Keratinocyte (primary cell): ENCODE measurements around the gene POU3F1. TPM values are rescaled to one million over a fixed set of nuclear protein-coding genes. Genes with fewer than 3 reads are reported as not detected.

Experiments used
- DNase-seq: peaks from one replicate; pipeline ENCODE4 v3.0.0-alpha.2; 2011; ENCODE audit warnings: low read depth, missing footprints, low spot score
- FAIRE-seq: peaks from 2 replicates; lab custom pipeline; 2011; peaks lifted over from hg19 to GRCh38; lab: Jason Lieb, UNC
- H2AFZ ChIP-seq: 2 replicates; pipeline ENCODE4 v1.6.0; 2012; ENCODE audit warnings: low read length, control low read depth, inconsistent platforms; ENCODE audit not compliant: control insufficient read depth
- H3K27ac ChIP-seq: 2 replicates; pipeline ENCODE4 v1.5.1; 2011; ENCODE audit warnings: low read length; ENCODE audit not compliant: control insufficient read depth, insufficient read depth
- H3K27me3 ChIP-seq: 3 replicates; pipeline ENCODE4 v1.6.0; 2011; ENCODE audit warnings: low read length; ENCODE audit not compliant: control insufficient read depth, insufficient read depth; ENCODE audit errors: extremely low read depth
- H3K36me3 ChIP-seq, 2 experiments: 2 replicates in 1 of 2; 3 replicates in 1 of 2; pipeline ENCODE4 v1.5.1; 2011; ENCODE audit warnings: low read length in 2 of 2, mild to moderate bottlenecking in 1 of 2; ENCODE audit not compliant: control insufficient read depth in 2 of 2, insufficient read depth in 2 of 2; ENCODE audit errors: extremely low read depth in 1 of 2
- H3K4me1 ChIP-seq: 3 replicates; pipeline ENCODE4 v1.5.1; 2011; ENCODE audit warnings: low read length; ENCODE audit not compliant: control insufficient read depth, insufficient read depth; ENCODE audit errors: extremely low read depth
- H3K4me2 ChIP-seq: 3 replicates; pipeline ENCODE4 v1.6.0; 2011; ENCODE audit warnings: low read depth, low read length; ENCODE audit not compliant: control insufficient read depth, insufficient read depth; ENCODE audit errors: extremely low read depth
- H3K4me3 ChIP-seq, 3 experiments: fragments of 200-600 bp in 1 of 3; sonication (generic) in 1 of 3; 2 replicates in 2 of 3; 3 replicates in 1 of 3; pipeline ENCODE4 v1.5.1; 2011 to 2016; ENCODE audit warnings: low read length in 3 of 3, mild to moderate bottlenecking in 3 of 3, control low read depth in 2 of 3, inconsistent platforms in 1 of 3, low read depth in 1 of 3, mixed read lengths in 1 of 3, mixed run types in 1 of 3, moderate library complexity in 1 of 3; ENCODE audit not compliant: control insufficient read depth in 2 of 3, insufficient read depth in 2 of 3; ENCODE audit errors: extremely low read depth in 1 of 3
- H3K79me2 ChIP-seq: 2 replicates; pipeline ENCODE4 v1.6.0; 2012; ENCODE audit warnings: low read length; ENCODE audit not compliant: control insufficient read depth, insufficient read depth
- H3K9ac ChIP-seq: 3 replicates; pipeline ENCODE4 v1.6.0; 2011; ENCODE audit warnings: low read length; ENCODE audit not compliant: control insufficient read depth, insufficient read depth; ENCODE audit errors: extremely low read depth
- H3K9me1 ChIP-seq: 3 replicates; pipeline ENCODE4 v1.6.0; 2011; ENCODE audit warnings: low read length; ENCODE audit not compliant: control insufficient read depth, insufficient read depth; ENCODE audit errors: extremely low read depth
- H3K9me3 ChIP-seq: 2 replicates; pipeline ENCODE4 v1.5.1; 2012; ENCODE audit warnings: low read depth, low read length; ENCODE audit not compliant: control insufficient read depth
- H4K20me1 ChIP-seq: 3 replicates; pipeline ENCODE4 v1.6.0; 2011; ENCODE audit warnings: low read length; ENCODE audit not compliant: control insufficient read depth, insufficient read depth; ENCODE audit errors: extremely low read depth
- EZH2 ChIP-seq: IDR thresholded peaks from one replicate; pipeline ENCODE4 v1.6.1; 2012; ENCODE audit warnings: inconsistent platforms, mild to moderate bottlenecking, low read length, moderate library complexity
- dilution Hi-C: fragments of 300-500 bp; cut with MboI; formaldehyde crosslinking; loops from one replicate; pipeline ENCODE4 v1.7.0; 2020; ENCODE audit warnings: low sequenced_read_pairs; ENCODE audit not compliant: extremely low pct_ligation_motif_present
- polyA plus RNA-seq, 5 experiments: library from polyadenylated mRNA; depleted of rRNA in 3 of 5; stranded (reverse) in 3 of 5; stranded (forward) in 1 of 5; unstranded in 1 of 5; fragments of >200 nt; gene quantifications; 1 replicate in 1 of 5; 2 replicates in 3 of 5; 3 replicates in 1 of 5; pipeline versions ENCODE4 v1.2.1 to v1.2.3, GENCODE V29; 2011 to 2012; ENCODE audit warnings: missing spikeins in 2 of 5, low read depth in 1 of 5, low replicate concordance in 1 of 5
- TF ChIP-seq, protein P1 (sequence below), 3 experiments: IDR thresholded peaks in 1 of 3; conservative IDR thresholded peaks in 1 of 3; optimal IDR thresholded peaks in 1 of 3; 2 replicates in 2 of 3; 3 replicates in 1 of 3; pipeline versions ENCODE3 to v1.5.1; 2011; ENCODE audit warnings: low read length in 3 of 3, mild to moderate bottlenecking in 3 of 3, moderate library complexity in 2 of 3, control low read depth in 1 of 3, inconsistent platforms in 1 of 3; ENCODE audit not compliant: insufficient read depth in 2 of 3; ENCODE audit errors: extremely low read depth in 1 of 3

POU3F1 gene
- polyA plus RNA-seq, 1 donor (not counting 4 experiments of a cell fraction or from before 2014, with no cell fraction given) = 0.59 TPM

DNA sequence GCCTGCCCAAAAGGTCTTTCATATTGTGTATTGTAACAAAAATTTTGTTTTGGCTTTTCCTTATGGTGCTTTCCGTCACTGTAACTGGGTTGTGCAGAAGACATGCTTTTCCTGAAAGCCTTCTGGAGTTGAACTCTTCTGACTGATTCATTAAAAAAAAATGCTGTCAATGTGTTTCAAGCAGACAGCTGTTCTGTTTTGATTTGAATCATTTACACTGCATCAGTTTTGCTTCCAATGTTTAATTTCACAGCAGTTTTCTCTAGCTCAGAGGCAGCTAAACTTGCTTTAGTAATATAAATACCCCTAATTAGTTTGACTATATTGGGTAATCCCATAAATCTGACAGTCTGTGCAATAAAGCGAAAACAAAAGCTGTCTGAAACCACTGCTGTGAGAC lies 26.2 kb downstream of the POU3F1 start:
- Histone ChIP-seq H3K79me2 (peaks cover 26% of the 10 kb centered on the region), H3K4me1 (peaks cover 12% of the 10 kb centered on the region), H3K4me3 (no peak overlapping the region), H3K36me3 (peaks cover 22 to 41% of the 10 kb centered on the region in 2 experiments), H3K9ac (no peak overlapping the region), H3K27me3 (no peaks in the 10 kb centered on the region), H2AFZ (no peak overlapping the region), H3K9me3 (no peaks in the 10 kb centered on the region), H3K27ac (no peak overlapping the region), H4K20me1 (no peaks in the 10 kb centered on the region), H3K9me1 (peaks cover 3% of the 10 kb centered on the region), H3K4me2 (no peak overlapping the region)
- FAIRE-seq (no peak), DNase-seq (no peak)
- dilution Hi-C loops = no loop called here
- TF ChIP-seq EZH2 = no peak
- TF ChIP-seq, protein P1, sequence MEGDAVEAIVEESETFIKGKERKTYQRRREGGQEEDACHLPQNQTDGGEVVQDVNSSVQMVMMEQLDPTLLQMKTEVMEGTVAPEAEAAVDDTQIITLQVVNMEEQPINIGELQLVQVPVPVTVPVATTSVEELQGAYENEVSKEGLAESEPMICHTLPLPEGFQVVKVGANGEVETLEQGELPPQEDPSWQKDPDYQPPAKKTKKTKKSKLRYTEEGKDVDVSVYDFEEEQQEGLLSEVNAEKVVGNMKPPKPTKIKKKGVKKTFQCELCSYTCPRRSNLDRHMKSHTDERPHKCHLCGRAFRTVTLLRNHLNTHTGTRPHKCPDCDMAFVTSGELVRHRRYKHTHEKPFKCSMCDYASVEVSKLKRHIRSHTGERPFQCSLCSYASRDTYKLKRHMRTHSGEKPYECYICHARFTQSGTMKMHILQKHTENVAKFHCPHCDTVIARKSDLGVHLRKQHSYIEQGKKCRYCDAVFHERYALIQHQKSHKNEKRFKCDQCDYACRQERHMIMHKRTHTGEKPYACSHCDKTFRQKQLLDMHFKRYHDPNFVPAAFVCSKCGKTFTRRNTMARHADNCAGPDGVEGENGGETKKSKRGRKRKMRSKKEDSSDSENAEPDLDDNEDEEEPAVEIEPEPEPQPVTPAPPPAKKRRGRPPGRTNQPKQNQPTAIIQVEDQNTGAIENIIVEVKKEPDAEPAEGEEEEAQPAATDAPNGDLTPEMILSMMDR (optimal IDR thresholded peaks at IDR 0.05 in 1 of 3, IDR thresholded peaks at IDR 0.05 in 1 of 3, conservative IDR thresholded peaks at IDR 0.05 in 1 of 3; ENCODE audit: extremely low read depth in 1 of 3, insufficient read depth in 2 of 3, low read length in 3 of 3) = no peak

DNA sequence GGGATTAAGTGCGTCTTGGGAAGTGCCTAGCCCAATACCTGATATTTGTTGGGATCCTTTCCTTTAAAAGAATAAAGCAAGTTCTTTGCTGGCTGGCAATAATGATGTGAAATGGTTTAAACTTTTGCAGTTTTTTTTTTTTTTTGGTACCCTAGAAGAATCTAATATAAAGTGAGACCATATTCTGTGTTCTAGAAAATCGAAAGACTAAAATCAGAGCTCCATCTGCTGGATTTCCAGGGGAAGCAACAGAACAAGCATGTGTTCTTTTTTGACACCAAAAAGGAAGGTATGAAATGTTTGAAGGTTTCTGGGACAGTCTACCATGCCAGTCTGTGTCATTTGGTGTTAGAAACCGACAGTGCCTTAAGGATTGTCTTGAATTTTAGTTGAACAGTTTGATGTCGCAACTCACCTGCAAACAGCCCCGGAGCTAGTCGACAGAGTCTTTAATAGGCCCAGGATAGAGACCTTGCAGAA lies 27.7 kb downstream of the POU3F1 start:
- Histone ChIP-seq H4K20me1 (no peaks in the 10 kb centered on the region), H3K27ac (no peak overlapping the region), H3K9me3 (no peaks in the 10 kb centered on the region), H2AFZ (no peak overlapping the region), H3K36me3 (peaks cover 21 to 44% of the 10 kb centered on the region in 2 experiments), H3K9ac (no peak overlapping the region), H3K27me3 (no peaks in the 10 kb centered on the region), H3K4me3 (no peak overlapping the region), H3K9me1 (peaks cover 3% of the 10 kb centered on the region), H3K79me2 (peaks cover 40% of the 10 kb centered on the region), H3K4me2 (no peak overlapping the region), H3K4me1 (peaks cover 14% of the 10 kb centered on the region)
- dilution Hi-C loops = no loop called here
- no peak for TF ChIP-seq EZH2
- TF ChIP-seq, protein P1 (optimal IDR thresholded peaks at IDR 0.05 in 1 of 3, IDR thresholded peaks at IDR 0.05 in 1 of 3, conservative IDR thresholded peaks at IDR 0.05 in 1 of 3; ENCODE audit: extremely low read depth in 1 of 3, insufficient read depth in 2 of 3, low read length in 3 of 3) = peak in 2 of 3 experiments; percentile 52 to 60
- DNase-seq = no peak
- FAIRE-seq = no peak
